B cell (primary cell): ENCODE data around the gene LIMCH1. TPM values are rescaled to one million over a fixed set of nuclear protein-coding genes. Genes with fewer than 3 reads are reported as not detected.

Experiments
- ATAC-seq: fragments of 200-7000 bp; cut with Tn5 transposase; one replicate; pipeline ENCODE4 v1.10.0; 2021; ENCODE audit warnings: low read depth, mild to moderate bottlenecking, moderate number of reproducible peaks, moderate library complexity
- CTCF ChIA-PET: fragments of 350-600 bp; sonication (Branson Sonifier 250); formaldehyde crosslinking; loops from one replicate; lab custom pipeline; 2021; ENCODE audit warnings: antibody characterized with exemption, inconsistent platforms; lab: Charles Lee
- POLR2A ChIA-PET: fragments of 350-600 bp; sonication (Branson Sonifier 250); formaldehyde crosslinking; loops from one replicate; lab custom pipeline; 2021; ENCODE audit warnings: antibody characterized with exemption; lab: Charles Lee
- DNase-seq: peaks from one replicate; pipeline ENCODE4 v3.0.0; 2013
- H2AFZ ChIP-seq: 2 replicates; pipeline ENCODE4 v1.6.1; 2012; ENCODE audit warnings: mild to moderate bottlenecking, low read depth, low read length; ENCODE audit not compliant: insufficient read depth, poor library complexity, severe bottlenecking
- H3K27ac ChIP-seq, 2 donors: 1 replicate in 1 of 2; 2 replicates in 1 of 2; pipeline ENCODE4 v1.5.1; 2012 to 2013; ENCODE audit warnings: low read length in 2 of 2, mild to moderate bottlenecking in 2 of 2, moderate library complexity in 1 of 2
- H3K27me3 ChIP-seq, 4 experiments: fragments of 200-600 bp in 1 of 4; sonication (generic) in 1 of 4; replicated peaks in 1 of 4; 1 replicate in 2 of 4; 2 replicates in 2 of 4; pipeline versions ENCODE4 v1.6.1 to v1.7.0; 2013 to 2016; ENCODE audit warnings: low read length in 3 of 4, mild to moderate bottlenecking in 2 of 4, mixed read lengths in 1 of 4, moderate library complexity in 1 of 4; ENCODE audit not compliant: insufficient read depth in 4 of 4, control insufficient read depth in 3 of 4; ENCODE audit errors: control extremely low read depth in 1 of 4
- H3K36me3 ChIP-seq, 2 experiments: replicated peaks in 1 of 2; 1 replicate in 1 of 2; 2 replicates in 1 of 2; pipeline versions ENCODE4 v1.6.1 to v1.7.1; 2013; ENCODE audit warnings: low read length in 1 of 2; ENCODE audit not compliant: insufficient read depth in 2 of 2, control insufficient read depth in 1 of 2; ENCODE audit errors: control extremely low read depth in 1 of 2, extremely low read depth in 1 of 2
- H3K4me1 ChIP-seq, 2 donors: fragments of 200-600 bp in 1 of 2; sonication (generic) in 1 of 2; 1 replicate in 1 of 2; 2 replicates in 1 of 2; pipeline versions ENCODE4 v1.5.1 to v1.6.1; 2013 to 2017; ENCODE audit warnings: low read length in 2 of 2; ENCODE audit not compliant: control insufficient read depth in 2 of 2, insufficient read depth in 2 of 2
- H3K4me2 ChIP-seq: replicated peaks from 2 replicates; pipeline ENCODE3; 2012; ENCODE audit warnings: mild to moderate bottlenecking, low read depth, low read length; ENCODE audit not compliant: poor library complexity, severe bottlenecking
- H3K4me3 ChIP-seq, 5 experiments: fragments of 200-600 bp in 1 of 5; sonication (generic) in 1 of 5; 1 replicate in 3 of 5; 2 replicates in 2 of 5; pipeline versions ENCODE4 v1.5.1 to v1.7.0; 2011 to 2016; ENCODE audit warnings: low read length in 4 of 5, mild to moderate bottlenecking in 4 of 5, low read depth in 2 of 5, control low read depth in 1 of 5, moderate library complexity in 1 of 5; ENCODE audit not compliant: insufficient read depth in 1 of 5; ENCODE audit errors: control extremely low read depth in 1 of 5, extremely low read depth in 1 of 5
- H3K79me2 ChIP-seq: fragments of 200-600 bp; sonication (generic); one replicate; pipeline ENCODE4 v1.6.0; 2016; ENCODE audit warnings: low read length; ENCODE audit not compliant: control insufficient read depth, insufficient read depth
- H3K9ac ChIP-seq: fragments of 200-600 bp; sonication (generic); 2 replicates; pipeline ENCODE4 v1.6.1; 2017; ENCODE audit warnings: mild to moderate bottlenecking, low read length, moderate library complexity
- H3K9me3 ChIP-seq, 3 donors: one replicate each; pipeline versions ENCODE4 v1.6.1 to v1.7.1; 2013; ENCODE audit warnings: low read length in 2 of 3; ENCODE audit not compliant: control insufficient read depth in 2 of 3, insufficient read depth in 1 of 3; ENCODE audit errors: control extremely low read depth in 1 of 3
- H4K20me1 ChIP-seq: 2 replicates; pipeline ENCODE4 v1.6.0; 2012; ENCODE audit warnings: mild to moderate bottlenecking, low read length; ENCODE audit not compliant: insufficient read depth, control insufficient read depth, poor library complexity, severe bottlenecking
- H3K27ac Mint-ChIP-seq: one replicate; pipeline ENCODE4 v1.8.0; 2021; ENCODE audit warnings: mixed read lengths
- H3K27me3 Mint-ChIP-seq: one replicate; pipeline ENCODE4 v1.8.0; 2021; ENCODE audit warnings: mixed read lengths
- H3K4me1 Mint-ChIP-seq: one replicate; pipeline ENCODE4 v1.8.0; 2021; ENCODE audit warnings: mixed read lengths
- H3K4me3 Mint-ChIP-seq: one replicate; pipeline ENCODE4 v1.8.0; 2021; ENCODE audit warnings: mixed read lengths
- H3K9me3 Mint-ChIP-seq: one replicate; pipeline ENCODE4 v1.8.0; 2022; ENCODE audit warnings: mixed read lengths; ENCODE audit not compliant: insufficient read depth
- EZH2 ChIP-seq: IDR thresholded peaks from 2 replicates; pipeline ENCODE4 v1.6.1; 2012; ENCODE audit warnings: borderline replicate concordance, low read depth, mild to moderate bottlenecking, moderate library complexity, low read length; ENCODE audit not compliant: insufficient read depth, poor library complexity, severe bottlenecking
- WGBS: methylation state at CpG from one replicate; pipeline ENCODE4 v1.1.5; 2013; ENCODE audit warnings: missing lambda C conversion rate; ENCODE audit not compliant: insufficient coverage; 5-methylcytosine and 5-hydroxymethylcytosine counted together
- intact Hi-C: fragments of 100-400 bp; cut with micrococcal nuclease; formaldehyde crosslinking; loops from one replicate; pipeline ENCODE4 v1.10.0; 2022
- polyA plus RNA-seq: library from polyadenylated mRNA; depleted of rRNA; stranded (reverse); fragments of >200 nt; gene quantifications from 2 replicates; pipeline ENCODE4 v1.2.3, GENCODE V29; 2012
- total RNA-seq, 2 donors: library from RNA; stranded (reverse); fragments of 120-200 nt in 1 of 2; gene quantifications; 1 replicate in 1 of 2; 2 replicates in 1 of 2; pipeline versions ENCODE4 v1.2.3 to v1.2.4, GENCODE V29; 2013 to 2022
- TF ChIP-seq, protein P1 (sequence below): fragments of 200-600 bp; IDR thresholded peaks from one replicate; pipeline ENCODE4 v1.8.0; 2022; ENCODE audit warnings: antibody characterized with exemption, mild to moderate bottlenecking

LIMCH1 gene
- total and polyA plus RNA-seq, 2 donors (not counting 1 experiment from before 2014, with no cell fraction given) = not detected

DNA sequence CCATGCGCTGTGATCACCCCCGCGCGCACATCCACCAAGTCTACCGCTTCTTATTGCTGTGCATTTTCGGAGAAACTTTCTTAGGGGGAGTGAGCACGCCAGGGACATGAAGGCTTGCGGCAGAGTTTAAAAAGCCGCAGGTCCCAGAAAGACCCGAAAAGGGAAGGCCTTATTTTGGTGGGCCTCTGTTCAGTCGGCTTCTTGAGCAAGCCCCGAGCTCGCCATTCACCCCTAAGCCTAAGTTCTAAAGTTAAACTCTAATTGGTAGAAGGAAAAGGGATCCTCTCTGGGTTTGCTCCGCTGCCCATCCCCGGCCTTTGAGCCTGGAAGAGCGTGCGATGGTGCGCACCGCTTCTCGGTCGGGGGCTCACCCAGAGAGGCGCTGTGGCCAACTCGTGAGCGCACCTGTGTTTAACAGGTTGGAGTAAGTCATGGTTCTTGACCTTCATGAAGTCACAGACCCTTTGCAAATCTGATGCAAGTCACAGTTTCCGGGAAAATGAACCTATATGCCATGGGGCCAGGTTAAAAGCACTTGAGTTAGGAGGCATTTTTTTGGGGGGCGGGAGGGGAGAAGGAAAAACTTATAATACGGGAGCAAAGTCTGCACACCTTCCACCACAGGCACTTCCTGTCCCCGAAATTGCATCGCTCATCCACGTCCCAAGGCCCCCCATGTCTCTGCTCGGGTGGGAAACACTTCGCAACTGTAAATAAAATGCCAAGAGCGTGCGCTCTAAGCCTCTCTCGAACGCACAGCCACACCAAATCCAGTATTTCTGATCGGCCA is 208.7 kb downstream of the LIMCH1 start:
- Histone ChIP-seq H3K9me3 (peaks cover 0 to 33% (median 0%) of the 10 kb centered on the region in 3 donors), H3K9ac (no peak overlapping the region), H3K79me2 (no peaks in the 10 kb centered on the region), H2AFZ (no peak overlapping the region), H3K27me3 (peaks cover 0 to 73% (median 46%) of the 10 kb centered on the region in 4 experiments), H3K4me2 (no peak overlapping the region), H3K4me3 (no peak overlapping the region), H4K20me1 (no peaks in the 10 kb centered on the region), H3K27ac (no peak overlapping the region), H3K4me1 (peaks cover 0 to 9% of the 10 kb centered on the region in 2 donors), H3K36me3 (no peaks in the 10 kb centered on the region)
- Mint-ChIP-seq H3K4me3 (no peak overlapping the region), H3K9me3 (no peaks in the 10 kb centered on the region), H3K4me1 (peaks cover 4% of the 10 kb centered on the region), H3K27ac (no peak overlapping the region), H3K27me3 (peaks cover 58% of the 10 kb centered on the region)
- 21% methylated on average over 30 of the region's 37 CpGs for WGBS
- TF ChIP-seq EZH2 = no peak
- TF ChIP-seq, protein P1, sequence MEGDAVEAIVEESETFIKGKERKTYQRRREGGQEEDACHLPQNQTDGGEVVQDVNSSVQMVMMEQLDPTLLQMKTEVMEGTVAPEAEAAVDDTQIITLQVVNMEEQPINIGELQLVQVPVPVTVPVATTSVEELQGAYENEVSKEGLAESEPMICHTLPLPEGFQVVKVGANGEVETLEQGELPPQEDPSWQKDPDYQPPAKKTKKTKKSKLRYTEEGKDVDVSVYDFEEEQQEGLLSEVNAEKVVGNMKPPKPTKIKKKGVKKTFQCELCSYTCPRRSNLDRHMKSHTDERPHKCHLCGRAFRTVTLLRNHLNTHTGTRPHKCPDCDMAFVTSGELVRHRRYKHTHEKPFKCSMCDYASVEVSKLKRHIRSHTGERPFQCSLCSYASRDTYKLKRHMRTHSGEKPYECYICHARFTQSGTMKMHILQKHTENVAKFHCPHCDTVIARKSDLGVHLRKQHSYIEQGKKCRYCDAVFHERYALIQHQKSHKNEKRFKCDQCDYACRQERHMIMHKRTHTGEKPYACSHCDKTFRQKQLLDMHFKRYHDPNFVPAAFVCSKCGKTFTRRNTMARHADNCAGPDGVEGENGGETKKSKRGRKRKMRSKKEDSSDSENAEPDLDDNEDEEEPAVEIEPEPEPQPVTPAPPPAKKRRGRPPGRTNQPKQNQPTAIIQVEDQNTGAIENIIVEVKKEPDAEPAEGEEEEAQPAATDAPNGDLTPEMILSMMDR = no peak
- DNase-seq (no peak), ATAC-seq (no peak)
- CTCF ChIA-PET = no interaction called here
- POLR2A ChIA-PET = no interaction called here
- intact Hi-C loops = no loop called here
